H9 (cell line): ENCODE data around the gene MT1M. TPM values are rescaled to one million over a fixed set of nuclear protein-coding genes. Genes with fewer than 3 reads are reported as not detected.

Experiments
- DNase-seq: peaks from one replicate; pipeline ENCODE4 v3.0.0-alpha.2; 2017
- H2AFZ ChIP-seq: one replicate; pipeline ENCODE4 v1.6.1; 2013; ENCODE audit warnings: mild to moderate bottlenecking, low read length, control low read depth, moderate library complexity
- H2AK5ac ChIP-seq: 2 replicates; pipeline ENCODE4 v1.6.1; 2013; ENCODE audit warnings: low read length, control low read depth, mixed read lengths; ENCODE audit not compliant: insufficient read length
- H2BK120ac ChIP-seq: one replicate; pipeline ENCODE4 v1.6.1; 2013; ENCODE audit warnings: low read depth, mild to moderate bottlenecking, low read length, control low read depth, inconsistent platforms; ENCODE audit not compliant: poor library complexity, severe bottlenecking
- H2BK12ac ChIP-seq: 2 replicates; pipeline ENCODE4 v1.6.1; 2013; ENCODE audit warnings: low read length, control low read depth, mixed read lengths, low read depth; ENCODE audit not compliant: insufficient read length
- H2BK15ac ChIP-seq: 2 replicates; pipeline ENCODE4 v1.6.1; 2013; ENCODE audit warnings: low read depth, low read length, control low read depth
- H2BK20ac ChIP-seq: one replicate; pipeline ENCODE4 v1.6.1; 2013; ENCODE audit warnings: low read depth, mild to moderate bottlenecking, low read length, control low read depth, inconsistent platforms; ENCODE audit not compliant: poor library complexity, severe bottlenecking
- H2BK5ac ChIP-seq: 2 replicates; pipeline ENCODE4 v1.6.1; 2013; ENCODE audit warnings: low read length, control low read depth, mixed read lengths; ENCODE audit not compliant: insufficient read length
- H3K14ac ChIP-seq: 2 replicates; pipeline ENCODE4 v1.6.1; 2013; ENCODE audit warnings: low read length, control low read depth; ENCODE audit not compliant: insufficient read depth
- H3K18ac ChIP-seq: 2 replicates; pipeline ENCODE4 v1.6.1; 2013; ENCODE audit warnings: low read depth, mild to moderate bottlenecking, mixed read lengths, low read length, control low read depth; ENCODE audit not compliant: insufficient read length
- H3K23ac ChIP-seq: 2 replicates; pipeline ENCODE4 v1.6.1; 2013; ENCODE audit warnings: low read length, control low read depth, mixed read lengths, low read depth; ENCODE audit not compliant: insufficient read length
- H3K23me2 ChIP-seq: 2 replicates; pipeline ENCODE4 v1.6.1; 2013; ENCODE audit warnings: low read depth, mild to moderate bottlenecking, mixed read lengths, low read length, control low read depth; ENCODE audit not compliant: insufficient read length, poor library complexity, severe bottlenecking
- H3K27ac ChIP-seq: 2 replicates; pipeline ENCODE4 v1.5.1; 2013; ENCODE audit warnings: low read length, control low read depth, mixed read lengths, low read depth; ENCODE audit not compliant: insufficient read length
- H3K27me3 ChIP-seq: 2 replicates; pipeline ENCODE4 v1.6.1; 2013; ENCODE audit warnings: low read length, control low read depth, inconsistent platforms; ENCODE audit not compliant: insufficient read depth
- H3K4ac ChIP-seq: 2 replicates; pipeline ENCODE4 v1.6.1; 2013; ENCODE audit warnings: low read depth, mild to moderate bottlenecking, control low read depth, inconsistent platforms, low read length, moderate library complexity
- H3K4me1 ChIP-seq: 2 replicates; pipeline ENCODE4 v1.6.1; 2013; ENCODE audit warnings: low read length, control low read depth, inconsistent platforms; ENCODE audit not compliant: insufficient read depth
- H3K4me2 ChIP-seq: 2 replicates; pipeline ENCODE4 v1.6.1; 2013; ENCODE audit warnings: low read length, control low read depth, mixed read lengths; ENCODE audit not compliant: insufficient read length, insufficient read depth
- H3K56ac ChIP-seq: 2 replicates; pipeline ENCODE4 v1.6.1; 2013; ENCODE audit warnings: low read depth, mild to moderate bottlenecking, mixed read lengths, low read length, control low read depth; ENCODE audit not compliant: insufficient read length
- H3K79me1 ChIP-seq: 2 replicates; pipeline ENCODE4 v1.6.1; 2013; ENCODE audit warnings: low read depth, mild to moderate bottlenecking, moderate library complexity, low read length, control low read depth, inconsistent platforms; ENCODE audit not compliant: insufficient read depth, poor library complexity, severe bottlenecking
- H3K79me2 ChIP-seq: 2 replicates; pipeline ENCODE4 v1.6.1; 2013; ENCODE audit warnings: low read length, control low read depth, inconsistent platforms; ENCODE audit not compliant: insufficient read depth
- H3K9ac ChIP-seq: 2 replicates; pipeline ENCODE4 v1.6.1; 2013; ENCODE audit warnings: low read length, control low read depth, mixed read lengths; ENCODE audit not compliant: insufficient read length; ENCODE audit errors: extremely low read depth
- H3K9me3 ChIP-seq: one replicate; pipeline ENCODE4 v1.6.1; 2013; ENCODE audit warnings: low read depth, low read length, inconsistent platforms; ENCODE audit not compliant: control insufficient read depth
- H3T11ph ChIP-seq: one replicate; pipeline ENCODE4 v1.6.1; 2013; ENCODE audit warnings: mild to moderate bottlenecking, low read length, control low read depth, inconsistent platforms
- H4K20me1 ChIP-seq: one replicate; pipeline ENCODE4 v1.6.1; 2013; ENCODE audit not compliant: control insufficient read depth, insufficient read length, insufficient read depth
- H4K5ac ChIP-seq: 2 replicates; pipeline ENCODE4 v1.6.1; 2013; ENCODE audit warnings: low read depth, mild to moderate bottlenecking, mixed read lengths, low read length, control low read depth; ENCODE audit not compliant: insufficient read length
- H4K8ac ChIP-seq: replicated peaks from 2 replicates; pipeline ENCODE4 v1.6.1; 2013; ENCODE audit warnings: low read length, control low read depth, mixed read lengths, low read depth; ENCODE audit not compliant: insufficient read length
- H4K91ac ChIP-seq: 2 replicates; pipeline ENCODE4 v1.6.1; 2013; ENCODE audit warnings: low read depth, mild to moderate bottlenecking, moderate library complexity, mixed read lengths, low read length, control low read depth; ENCODE audit not compliant: insufficient read length
- H3K27ac Mint-ChIP-seq, 3 experiments: 2 replicates in 2 of 3; 3 replicates in 1 of 3; pipeline ENCODE4 v1.8.0; 2020 to 2021; ENCODE audit warnings: mixed read lengths in 3 of 3, mild to moderate bottlenecking in 1 of 3, moderate library complexity in 1 of 3
- H3K27me3 Mint-ChIP-seq: 2 replicates; pipeline ENCODE4 v1.8.0; 2021; ENCODE audit warnings: low read depth, mild to moderate bottlenecking, moderate library complexity, mixed read lengths
- H3K36me3 Mint-ChIP-seq, 3 experiments: 2 replicates in 2 of 3; 3 replicates in 1 of 3; pipeline ENCODE4 v1.8.0; 2020 to 2021; ENCODE audit warnings: low read depth in 3 of 3, mixed read lengths in 3 of 3; ENCODE audit not compliant: insufficient read depth in 1 of 3
- H3K4me1 Mint-ChIP-seq, 2 experiments: 2 replicates each; pipeline ENCODE4 v1.8.0; 2020; ENCODE audit warnings: mixed read lengths in 2 of 2
- H3K4me3 Mint-ChIP-seq, 2 experiments: 2 replicates in 1 of 2; 3 replicates in 1 of 2; pipeline ENCODE4 v1.8.0; 2020 to 2021; ENCODE audit warnings: mild to moderate bottlenecking in 2 of 2, mixed read lengths in 2 of 2, moderate library complexity in 1 of 2
- H3K9me3 Mint-ChIP-seq, 2 experiments: 2 replicates in 1 of 2; 3 replicates in 1 of 2; pipeline ENCODE4 v1.8.0; 2020; ENCODE audit warnings: mild to moderate bottlenecking in 2 of 2, mixed read lengths in 2 of 2, moderate library complexity in 1 of 2
- CTCF ChIP-seq: fragments of 200-600 bp; sonication (generic); conservative IDR thresholded peaks from 3 replicates; pipeline ENCODE4 v1.8.0; 2021; ENCODE audit warnings: antibody characterized with exemption, mild to moderate bottlenecking
- WGBS: extraction: QIAGEN DNeasy Blood & Tissue Kit; methylation state at CpG from one replicate; pipeline ENCODE4 v1.1.7; 2013; ENCODE audit warnings: missing lambda C conversion rate, low lambda C conversion rate, mixed read lengths; ENCODE audit not compliant: insufficient read length; ENCODE audit errors: extremely low coverage; 5-methylcytosine and 5-hydroxymethylcytosine counted together
- total RNA-seq: library from RNA; stranded (reverse); gene quantifications from 2 replicates; pipeline ENCODE4 v1.2.1, GENCODE V29; 2021

MT1M gene
- total RNA-seq, 1 experiment from 2014 or later = 1.4 TPM

- Histone ChIP-seq H2BK5ac (no peak within 1 kb of the TSS), H4K5ac (no peak within 1 kb of the TSS), H2BK12ac (no peak within 1 kb of the TSS), H2BK15ac (no peak within 1 kb of the TSS), H2BK20ac (no peak within 1 kb of the TSS), H4K20me1 (no peaks in the 10 kb centered on the region), H3K23ac (no peak within 1 kb of the TSS), H3K4me2 (peak within 1 kb of the TSS; percentile 85), H3K56ac (no peak within 1 kb of the TSS), H4K8ac (no peak within 1 kb of the TSS), H3K14ac (no peak within 1 kb of the TSS), H3K27me3 (peaks cover 60% of the 10 kb centered on the region), H3K9me3 (no peaks in the 10 kb centered on the region), H2BK120ac (no peak within 1 kb of the TSS), H3K79me2 (no peaks in the 10 kb centered on the region), H4K91ac (no peak within 1 kb of the TSS), H3K4ac (no peak within 1 kb of the TSS), H3K9ac (no peak within 1 kb of the TSS), H3T11ph (no peak within 1 kb of the TSS), H2AK5ac (no peak within 1 kb of the TSS), H3K18ac (no peak within 1 kb of the TSS), H3K4me1 (peaks cover 6% of the 10 kb centered on the region; the same call in 1 of the 2 replicates), H2AFZ (no peak within 1 kb of the TSS), H3K79me1 (no peaks in the 10 kb centered on the region), H3K27ac (no peak within 1 kb of the TSS), H3K23me2 (peaks cover 12% of the 10 kb centered on the region)
- no peak within 1 kb of the TSS for H3K27ac Mint-ChIP-seq
- DNase-seq = peak; percentile 35
- H3K4me1 Mint-ChIP-seq = peaks cover 4 to 35% of the 10 kb centered on the region in 2 experiments
- peaks cover 90% of the 10 kb centered on the region for H3K27me3 Mint-ChIP-seq
- no CpG with 5 or more reads among the region's 38 CpGs for WGBS
- TF ChIP-seq CTCF = no peak
- H3K4me3 Mint-ChIP-seq = peak within 1 kb of the TSS; percentile 27 to 74; a peak in 4 of 5 replicates
- H3K9me3 Mint-ChIP-seq = no peaks in the 10 kb centered on the region
- no peaks in the 10 kb centered on the region for H3K36me3 Mint-ChIP-seq
Measured at GRCh38 chr16:56669005-56669839, 36.8 kb downstream of the MT1M start, which contains the start of gene MT1H. TSS of gene MT1H (plus strand) at chr16:56669814. CDS start at chr16:56669885, 71 bp downstream.
